Limb (tissue), 2 donors: ENCODE data around the gene P4HA2.

Experiments
- DNase-seq, 2 donors: peaks; one replicate each; pipeline ENCODE4 v3.0.0-alpha.2; 2016; ENCODE audit errors: extremely low spot score in 2 of 2

The P4HA2 gene

GRCh38 chr5:132253008-132253441 is 25.4 kb upstream of the P4HA2 start:
- no peak for DNase-seq

GRCh38 chr5:132251220-132251725 is 23.6 kb upstream of the P4HA2 start:
- DNase-seq = no peak

GRCh38 chr5:132250547-132250946 is 22.9 kb upstream of the P4HA2 start:
- DNase-seq = no peak

- DNase-seq = no peak
These were observed 19.2 kb upstream of the P4HA2 start for GRCh38 chr5:132246806-132247205.

GRCh38 chr5:132245593-132245992 is 17.9 kb upstream of the P4HA2 start:
- DNase-seq = no peak

GRCh38 chr5:132243366-132243977 is 15.8 kb upstream of the P4HA2 start:
- peak in 1 of 2 donors; percentile 3 for DNase-seq

- DNase-seq = no peak
These were observed 12.1 kb upstream of the P4HA2 start for GRCh38 chr5:132239776-132240175.

GRCh38 chr5:132238901-132239500 is 11.3 kb upstream of the P4HA2 start:
- DNase-seq = no peak

GRCh38 chr5:132238169-132238744 is 10.6 kb upstream of the P4HA2 start:
- DNase-seq = peak in 1 of 2 donors; percentile 83

GRCh38 chr5:132237670-132238069 is 10.0 kb upstream of the P4HA2 start:
- no peak for DNase-seq

- peak in 1 of 2 donors; percentile 17 for DNase-seq
These were observed 9.5 kb upstream of the P4HA2 start for GRCh38 chr5:132237141-132237540.

- DNase-seq = peak in 1 of 2 donors; percentile 9
These were observed 7.7 kb upstream of the P4HA2 start for GRCh38 chr5:132235340-132235739.

- DNase-seq = no peak
These were observed 7.0 kb upstream of the P4HA2 start for GRCh38 chr5:132234684-132235062.

GRCh38 chr5:132233811-132234683 is 6.4 kb upstream of the P4HA2 start:
- DNase-seq = no peak

GRCh38 chr5:132233081-132233480 is 5.4 kb upstream of the P4HA2 start:
- no peak for DNase-seq

- no peak for DNase-seq
These were observed 4.8 kb upstream of the P4HA2 start for GRCh38 chr5:132232465-132232864.

GRCh38 chr5:132230871-132231270 is 3.2 kb upstream of the P4HA2 start:
- DNase-seq = no peak

GRCh38 chr5:132229236-132229635 is 1.6 kb upstream of the P4HA2 start:
- DNase-seq = no peak

- peak in 1 of 2 donors; percentile 42 for DNase-seq
These were observed 785 bp upstream of the P4HA2 start for GRCh38 chr5:132228241-132229035.

GRCh38 chr5:132227235-132227484 is 493 bp downstream of the P4HA2 start:
- no peak for DNase-seq

GRCh38 chr5:132226516-132227234 is 978 bp downstream of the P4HA2 start:
- peak in 1 of 2 donors; percentile 42 for DNase-seq
